ENCODE data around the gene ROMO1. TPM values are rescaled to one million over a fixed set of nuclear protein-coding genes. Genes with fewer than 3 reads are reported as not detected.
"Not testable (repeated sequence)": the region's sequence is repeated elsewhere in the genome, so short reads cannot be mapped to it uniquely, and the experiment has no call there.

Gene ROMO1
- total RNA-seq, 4 donors from 2014 or later, result 146 to 299 (median 212) TPM

DNA sequence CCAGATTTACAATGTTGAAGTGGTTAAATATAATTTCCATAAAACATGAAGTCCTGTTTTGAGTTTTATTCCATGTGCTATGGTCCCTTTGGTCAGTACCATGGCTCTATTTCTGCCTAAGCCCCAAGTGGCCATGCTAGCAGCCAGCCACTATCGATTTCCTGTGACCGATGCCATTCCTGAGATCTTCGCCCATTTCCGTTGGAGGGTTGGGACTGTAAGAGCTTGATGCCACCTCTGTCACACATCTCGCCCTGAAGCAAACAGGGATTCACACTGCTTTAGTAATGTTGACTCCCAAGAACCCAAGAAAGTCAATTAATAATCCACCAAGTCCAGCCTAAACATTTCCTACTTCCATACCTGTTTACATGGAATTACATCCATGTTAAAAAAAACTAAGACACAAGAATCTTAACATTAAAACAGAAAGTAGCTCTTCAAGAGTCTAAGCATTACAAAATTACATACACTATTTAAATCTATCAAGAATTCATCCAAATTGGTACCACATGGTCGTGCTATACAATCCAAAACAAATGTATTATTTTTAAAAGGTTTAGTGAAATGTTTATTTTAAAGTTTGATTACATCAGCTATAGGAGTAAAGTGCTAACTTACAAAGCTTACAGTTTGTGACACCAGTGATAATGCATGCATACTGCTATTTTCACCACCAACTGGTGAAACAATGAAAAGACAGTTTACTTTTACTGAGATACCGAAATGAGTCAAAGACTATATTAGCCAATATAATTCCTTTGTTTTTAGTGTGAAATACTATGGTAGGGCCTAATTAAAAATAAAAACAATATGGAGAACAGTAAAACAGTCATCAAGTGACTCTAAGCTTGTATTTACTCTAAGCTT, 40.3 kb downstream of the ROMO1 start:
- no peak for DNase-seq (ENCODE audit: low spot score in 2 of 2)
- peak overlapping the region; percentile 100 for H3K27ac ChIP-seq
- no peaks in the 10 kb centered on the region for H3K9me3 ChIP-seq
- peak overlapping the region; percentile 86 for H3K4me3 ChIP-seq
- peaks cover 58% of the 10 kb centered on the region for H3K36me3 ChIP-seq
- no peaks in the 10 kb centered on the region for H3K27me3 ChIP-seq
- peaks cover 69% of the 10 kb centered on the region for H3K4me1 ChIP-seq
- TF ChIP-seq POLR2A (IDR thresholded peaks at IDR 0.05), result no peak
- no peak for TF ChIP-seq EP300 (IDR thresholded peaks at IDR 0.05)
- TF ChIP-seq POLR2AphosphoS5 (IDR thresholded peaks at IDR 0.05), result no peak
- TF ChIP-seq, protein P1, sequence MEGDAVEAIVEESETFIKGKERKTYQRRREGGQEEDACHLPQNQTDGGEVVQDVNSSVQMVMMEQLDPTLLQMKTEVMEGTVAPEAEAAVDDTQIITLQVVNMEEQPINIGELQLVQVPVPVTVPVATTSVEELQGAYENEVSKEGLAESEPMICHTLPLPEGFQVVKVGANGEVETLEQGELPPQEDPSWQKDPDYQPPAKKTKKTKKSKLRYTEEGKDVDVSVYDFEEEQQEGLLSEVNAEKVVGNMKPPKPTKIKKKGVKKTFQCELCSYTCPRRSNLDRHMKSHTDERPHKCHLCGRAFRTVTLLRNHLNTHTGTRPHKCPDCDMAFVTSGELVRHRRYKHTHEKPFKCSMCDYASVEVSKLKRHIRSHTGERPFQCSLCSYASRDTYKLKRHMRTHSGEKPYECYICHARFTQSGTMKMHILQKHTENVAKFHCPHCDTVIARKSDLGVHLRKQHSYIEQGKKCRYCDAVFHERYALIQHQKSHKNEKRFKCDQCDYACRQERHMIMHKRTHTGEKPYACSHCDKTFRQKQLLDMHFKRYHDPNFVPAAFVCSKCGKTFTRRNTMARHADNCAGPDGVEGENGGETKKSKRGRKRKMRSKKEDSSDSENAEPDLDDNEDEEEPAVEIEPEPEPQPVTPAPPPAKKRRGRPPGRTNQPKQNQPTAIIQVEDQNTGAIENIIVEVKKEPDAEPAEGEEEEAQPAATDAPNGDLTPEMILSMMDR (IDR thresholded peaks at IDR 0.05), result no peak
- WGBS, result 32% methylated on average over 7 of the region's 7 CpGs

DNA sequence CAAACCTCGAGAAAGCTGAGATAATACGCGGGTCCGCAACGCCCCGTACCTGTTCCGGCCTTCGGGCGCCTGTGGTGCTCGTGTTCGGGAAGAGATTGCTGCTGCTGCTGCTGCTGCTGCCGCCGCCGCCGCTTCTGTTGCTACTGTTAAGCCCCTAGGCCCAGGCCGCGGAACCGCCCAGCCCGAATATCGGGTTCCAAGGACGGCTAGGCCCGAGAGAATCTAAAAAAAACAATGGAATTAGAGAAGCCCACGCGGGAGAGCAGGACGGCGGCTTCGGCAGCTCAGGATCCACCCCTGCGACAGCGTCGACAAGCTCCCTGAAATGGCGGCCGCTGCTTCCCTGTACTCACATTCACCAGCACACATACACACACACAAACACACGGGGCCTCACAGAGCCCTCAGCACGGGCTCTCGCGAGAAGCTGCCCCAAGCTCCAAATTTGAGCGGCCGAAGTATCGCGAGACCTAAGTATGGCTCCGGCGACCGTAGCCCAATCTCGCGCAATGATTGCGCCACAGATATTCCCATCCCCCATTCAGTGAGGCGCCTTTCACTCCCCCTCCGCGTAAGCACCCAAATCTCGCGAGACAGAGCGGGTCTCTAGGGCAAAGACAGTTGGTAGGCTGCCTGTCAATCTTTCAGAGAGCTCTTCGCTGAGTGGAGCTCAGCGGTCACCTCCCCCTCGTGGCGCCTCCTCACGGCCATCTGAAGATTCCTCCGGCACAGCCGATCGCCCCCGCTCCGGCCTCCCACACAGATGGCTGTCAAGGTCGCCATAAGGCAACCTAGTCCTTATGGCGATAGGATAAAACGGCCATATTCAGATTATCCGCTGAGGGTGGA, 42.9 kb downstream of the ROMO1 start, which contains the start of gene RBM39:
Gene RBM39 (minus strand): TSS at position 369 of the 849 bp plus-strand sequence. CDS start 1,386 bp downstream, outside the sequence.
- H3K27ac ChIP-seq, result peak within 1 kb of the TSS; percentile 100
- under 1% methylated on average over 45 of the region's 66 CpGs for WGBS
- DNase-seq (ENCODE audit: low spot score in 2 of 2), result peak; percentile 99 to 100
- peaks cover 45% of the 10 kb centered on the region for H3K4me1 ChIP-seq
- peak within 1 kb of the TSS; percentile 86 for H3K4me3 ChIP-seq
- no peaks in the 10 kb centered on the region for H3K27me3 ChIP-seq
- TF ChIP-seq POLR2AphosphoS5 (IDR thresholded peaks at IDR 0.05), result peak; percentile 95 to 99 (median 98)
- TF ChIP-seq EP300 (IDR thresholded peaks at IDR 0.05), result no peak
- TF ChIP-seq, protein P1 (IDR thresholded peaks at IDR 0.05), result peak in 1 of 2 donors; percentile 54
- TF ChIP-seq POLR2A (IDR thresholded peaks at IDR 0.05), result peak; percentile 91 to 97
- H3K36me3 ChIP-seq, result peaks cover 36% of the 10 kb centered on the region
- H3K9me3 ChIP-seq, result no peaks in the 10 kb centered on the region

DNA sequence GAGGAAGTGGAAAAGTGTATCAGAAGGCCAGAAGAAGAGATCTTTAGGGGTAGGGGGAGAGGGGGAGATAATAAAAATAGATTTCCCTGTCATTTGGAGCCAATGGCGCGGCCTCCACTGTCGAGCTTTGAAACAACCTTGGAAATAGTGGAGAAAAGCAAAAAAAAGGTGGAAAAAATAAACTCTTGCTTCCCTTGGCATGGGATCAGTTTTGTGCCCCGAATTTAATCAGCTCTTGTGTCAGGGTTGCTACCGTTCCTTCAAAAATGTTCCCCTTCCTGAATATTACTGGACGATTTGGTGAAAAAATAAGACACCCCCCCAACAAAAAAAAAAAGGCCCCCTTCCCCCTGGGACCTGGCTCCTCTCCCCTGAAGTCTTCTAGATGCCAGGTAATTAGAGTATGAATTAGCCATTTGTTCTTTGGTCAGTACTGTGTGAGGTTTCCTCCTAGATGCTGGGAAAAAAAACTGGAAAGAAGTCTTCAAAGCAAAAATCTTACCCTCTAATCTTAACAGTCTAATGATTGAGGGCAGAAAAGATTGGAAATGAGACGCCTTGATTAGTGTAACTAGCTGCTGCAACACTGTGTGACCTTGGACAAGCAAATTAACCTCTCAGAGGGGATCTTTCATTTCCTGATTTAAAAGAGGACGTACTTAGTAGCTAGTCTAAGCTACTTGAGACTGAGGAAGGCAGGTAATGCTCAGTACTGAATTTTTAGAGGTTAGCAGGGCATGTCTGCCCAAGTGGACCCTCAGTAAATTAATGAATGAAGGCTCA, 43.7 kb downstream of the ROMO1 start:
- Histone ChIP-seq H3K4me3 (peak overlapping the region; percentile 86), H3K4me1 (peaks cover 43% of the 10 kb centered on the region), H3K36me3 (peaks cover 27% of the 10 kb centered on the region), H3K27me3 (no peaks in the 10 kb centered on the region), H3K27ac (peak overlapping the region; percentile 100), H3K9me3 (no peaks in the 10 kb centered on the region)
- 3% methylated on average over 8 of the region's 8 CpGs for WGBS
- DNase-seq (ENCODE audit: low spot score in 2 of 2), result no peak
- no peak for TF ChIP-seq POLR2AphosphoS5 (IDR thresholded peaks at IDR 0.05)
- TF ChIP-seq, protein P1 (IDR thresholded peaks at IDR 0.05), result no peak
- TF ChIP-seq EP300 (IDR thresholded peaks at IDR 0.05), result no peak
- no peak for TF ChIP-seq POLR2A (IDR thresholded peaks at IDR 0.05)

DNA sequence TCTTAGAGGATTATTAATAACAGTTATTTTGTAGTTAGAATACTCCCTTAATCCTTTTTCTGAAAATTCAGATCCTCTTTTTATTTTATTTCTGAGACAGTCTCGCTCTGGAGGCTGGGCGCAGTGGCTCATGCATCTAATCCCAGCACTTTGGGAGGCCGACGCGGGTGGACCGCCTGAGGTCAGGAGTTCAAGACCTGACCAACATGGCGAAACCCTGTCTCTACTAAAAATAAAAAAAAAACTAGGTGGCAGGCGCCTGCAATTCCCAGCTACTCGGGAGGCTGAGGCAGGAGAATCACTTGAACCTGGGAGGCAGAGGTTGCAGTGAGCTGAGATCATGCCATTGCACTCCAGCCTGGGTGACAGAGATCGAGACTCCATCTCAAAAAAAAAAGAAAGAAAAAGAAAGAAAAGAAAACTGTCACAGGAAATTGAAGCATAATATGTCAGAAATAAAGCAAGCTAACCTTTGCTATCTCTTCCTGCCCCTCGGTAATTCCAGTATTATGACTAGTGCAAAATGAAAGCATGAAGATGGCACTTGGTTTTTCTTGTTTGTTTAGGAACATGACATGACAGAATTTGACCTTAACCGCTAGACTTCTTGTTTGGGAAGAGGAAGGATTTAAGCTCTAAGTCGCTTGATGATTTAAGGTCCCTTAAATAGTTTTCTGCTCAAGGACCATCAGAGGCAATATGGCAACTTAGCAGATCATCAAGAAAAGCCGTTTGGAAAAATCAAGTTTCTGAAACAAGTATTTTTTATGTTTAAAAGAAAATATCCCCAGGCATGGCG, 44.7 kb downstream of the ROMO1 start:
- no peak for TF ChIP-seq POLR2A (IDR thresholded peaks at IDR 0.05)
- no peak for TF ChIP-seq POLR2AphosphoS5 (IDR thresholded peaks at IDR 0.05)
- TF ChIP-seq, protein P1 (IDR thresholded peaks at IDR 0.05), result no peak
- TF ChIP-seq EP300 (IDR thresholded peaks at IDR 0.05), result no peak
- peak overlapping the region; percentile 100 for H3K27ac ChIP-seq
- no peak for DNase-seq (ENCODE audit: low spot score in 2 of 2)
- 76% methylated on average over 15 of the region's 15 CpGs for WGBS
- no peaks in the 10 kb centered on the region for H3K27me3 ChIP-seq
- H3K36me3 ChIP-seq, result peaks cover 18% of the 10 kb centered on the region
- no peaks in the 10 kb centered on the region for H3K9me3 ChIP-seq
- peak overlapping the region; percentile 86 for H3K4me3 ChIP-seq
- peaks cover 34% of the 10 kb centered on the region for H3K4me1 ChIP-seq

DNA sequence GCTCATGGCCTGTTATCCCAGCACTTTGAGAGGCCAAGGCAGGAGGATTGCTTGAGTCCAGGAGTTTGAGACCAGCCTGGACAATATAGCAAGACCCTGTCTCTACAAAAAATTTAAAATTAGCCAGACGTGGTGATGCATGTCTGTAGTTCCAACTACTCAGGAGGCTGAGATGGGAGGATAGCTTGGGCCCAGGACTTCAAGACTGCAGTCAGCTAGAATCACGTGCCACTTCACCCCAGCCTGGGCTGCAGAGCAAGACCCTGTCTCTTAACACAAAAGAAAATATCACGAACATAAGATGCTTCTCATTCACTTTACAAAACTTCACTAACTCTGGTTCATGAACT, 45.3 kb downstream of the ROMO1 start:
- H3K27ac ChIP-seq, result peak overlapping the region; percentile 100
- WGBS, result 93% methylated on average over 3 of the region's 3 CpGs
- H3K4me1 ChIP-seq, result peaks cover 28% of the 10 kb centered on the region
- not testable (repeated sequence) for H3K27me3 ChIP-seq; H3K9me3 ChIP-seq; DNase-seq (ENCODE audit: low spot score in 2 of 2)
- peaks cover 12% of the 10 kb centered on the region for H3K36me3 ChIP-seq
- H3K4me3 ChIP-seq, result peak overlapping the region; percentile 86

All from suprapubic skin (tissue), 4 donors.